ENCODE measurements around the gene SFRP2.

- TF ChIP-seq CTCF (IDR thresholded peaks at IDR 0.05) (no peak), POLR2A (IDR thresholded peaks at IDR 0.05) (no peak)
Observed at GRCh38 chr4:153788413-153789276, at the start of gene SFRP2.

All from adrenal gland (tissue), 5 donors.